ENCODE results near the gene SHLD1.
A peak's percentile ranks its signal among the peaks of the same experiment; 100 is the strongest.

The SHLD1 gene

GRCh38 chr20:5855939-5856338 lies 105.7 kb downstream of the SHLD1 start:
- no peak for TF ChIP-seq CTCF (IDR thresholded peaks at IDR 0.05; ENCODE audit: control insufficient read depth, insufficient read depth, low read depth, low read length, missing control alignments)
- no peak overlapping the region for H3K4me3 ChIP-seq (ENCODE audit: control insufficient read depth, low read depth, low read length)
- no peak for DNase-seq (ENCODE audit: low read depth)

- no peak for TF ChIP-seq CTCF (IDR thresholded peaks at IDR 0.05; ENCODE audit: control insufficient read depth, insufficient read depth, low read depth, low read length, missing control alignments)
- no peak overlapping the region for H3K4me3 ChIP-seq (ENCODE audit: control insufficient read depth, low read depth, low read length)
- DNase-seq (ENCODE audit: low read depth) = peak; percentile 79
These were observed 109.4 kb downstream of the SHLD1 start for GRCh38 chr20:5859608-5860007.

GRCh38 chr20:5862703-5863039 lies 112.5 kb downstream of the SHLD1 start:
- TF ChIP-seq CTCF (IDR thresholded peaks at IDR 0.05; ENCODE audit: control insufficient read depth, insufficient read depth, low read depth, low read length, missing control alignments) = no peak
- no peak for DNase-seq (ENCODE audit: low read depth)
- H3K4me3 ChIP-seq (ENCODE audit: control insufficient read depth, low read depth, low read length) = no peak overlapping the region

- DNase-seq (ENCODE audit: low read depth) = peak; percentile 54
- no peak for TF ChIP-seq CTCF (IDR thresholded peaks at IDR 0.05; ENCODE audit: control insufficient read depth, insufficient read depth, low read depth, low read length, missing control alignments)
These were observed 113.0 kb downstream of the SHLD1 start for GRCh38 chr20:5863040-5863833.

GRCh38 chr20:5864428-5864827 lies 114.2 kb downstream of the SHLD1 start:
- TF ChIP-seq CTCF (IDR thresholded peaks at IDR 0.05; ENCODE audit: control insufficient read depth, insufficient read depth, low read depth, low read length, missing control alignments) = no peak
- no peak for DNase-seq (ENCODE audit: low read depth)
- no peak overlapping the region for H3K4me3 ChIP-seq (ENCODE audit: control insufficient read depth, low read depth, low read length)

More at GRCh38 chr20:5863040-5863833, 113.0 kb downstream of the SHLD1 start:
- H3K4me3 ChIP-seq (ENCODE audit: control insufficient read depth, low read depth, low read length) = no peak overlapping the region

- H3K4me3 ChIP-seq (ENCODE audit: control insufficient read depth, low read depth, low read length) = no peak overlapping the region
- peak; percentile 20 for DNase-seq (ENCODE audit: low read depth)
- no peak for TF ChIP-seq CTCF (IDR thresholded peaks at IDR 0.05; ENCODE audit: control insufficient read depth, insufficient read depth, low read depth, low read length, missing control alignments)
These were observed 114.8 kb downstream of the SHLD1 start for GRCh38 chr20:5864873-5865587.
